Spleen (tissue), 7 donors: ENCODE data around the gene CGNL1.

ENCODE experiments used
- CTCF ChIP-seq, 11 experiments: fragments of 200-600 bp in 7 of 11; fragments of 450-650 bp in 4 of 11; sonication (generic) in 4 of 11; IDR thresholded peaks in 8 of 11; conservative IDR thresholded peaks in 3 of 11; 1 replicate in 7 of 11; 2 replicates in 4 of 11; pipeline versions ENCODE4 v1.4.0 to v1.8.0; 2016 to 2021; ENCODE audit warnings: antibody characterized with exemption in 11 of 11, inconsistent platforms in 4 of 11, mild to moderate bottlenecking in 1 of 11
- POLR2A ChIP-seq, 3 donors: fragments of 450-650 bp; IDR thresholded peaks; one replicate each; pipeline ENCODE4 v1.5.1; 2017; ENCODE audit warnings: antibody characterized with exemption in 3 of 3, mild to moderate bottlenecking in 1 of 3
- POLR2AphosphoS5 ChIP-seq, 3 donors: sonication (generic); formaldehyde crosslinking; IDR thresholded peaks; one replicate each; pipeline ENCODE4 v1.5.1; 2017; ENCODE audit warnings: antibody characterized with exemption in 3 of 3
- donor health status: DM: no; HTN: no; CAD: no; lungs with moderate emphysema.
- donor health status: DM: no; HTN: no; CAD: no.
- donor health status: DM: no; HTN: no; CAD: no.

- TF ChIP-seq CTCF (IDR thresholded peaks at IDR 0.05 in 8 of 11, conservative IDR thresholded peaks at IDR 0.05 in 3 of 11) (no peak), POLR2AphosphoS5 (IDR thresholded peaks at IDR 0.05) (no peak), POLR2A (IDR thresholded peaks at IDR 0.05) (no peak)
Measured at GRCh38 chr15:57516327-57517029, 140.2 kb downstream of the CGNL1 start.
